ENCODE data around the gene LINS1. TPM values are rescaled to one million over a fixed set of nuclear protein-coding genes. Genes with fewer than 3 reads are reported as not detected.

Gene LINS1
- total RNA-seq, 1 donor from 2014 or later, result 18.8 TPM

GRCh38 chr15:100570735-100571313 is 31.2 kb downstream of the LINS1 start:
- H3K36me3 ChIP-seq, result peaks cover 42% of the 10 kb centered on the region
- ATAC-seq, result no peak
- no peak overlapping the region for H3K27ac ChIP-seq
- no peaks in the 10 kb centered on the region for H3K4me1 ChIP-seq
- no peaks in the 10 kb centered on the region for H3K27me3 ChIP-seq (ENCODE audit: low read depth)
- TF ChIP-seq CTCF (IDR thresholded peaks at IDR 0.05), result no peak
- H3K9me3 ChIP-seq, result no peaks in the 10 kb centered on the region
- no peak for DNase-seq
- no peak overlapping the region for H3K4me3 ChIP-seq
- intact Hi-C loops (cut with DNase I), result no loop called here

- DNase-seq (no peak), ATAC-seq (no peak)
- no peaks in the 10 kb centered on the region for H3K27me3 ChIP-seq (ENCODE audit: low read depth)
- no peak overlapping the region for H3K27ac ChIP-seq
- intact Hi-C loops (cut with DNase I), result no loop called here
- no peaks in the 10 kb centered on the region for H3K4me1 ChIP-seq
- TF ChIP-seq CTCF (IDR thresholded peaks at IDR 0.05), result no peak
- H3K9me3 ChIP-seq, result no peaks in the 10 kb centered on the region
- no peak overlapping the region for H3K4me3 ChIP-seq
- peaks cover 42% of the 10 kb centered on the region for H3K36me3 ChIP-seq
These were observed 31.7 kb downstream of the LINS1 start for GRCh38 chr15:100570275-100570674.

- no peaks in the 10 kb centered on the region for H3K9me3 ChIP-seq
- H3K27ac ChIP-seq, result no peak overlapping the region
- intact Hi-C loops (cut with DNase I), result no loop called here
- no peaks in the 10 kb centered on the region for H3K27me3 ChIP-seq (ENCODE audit: low read depth)
- no peak overlapping the region for H3K4me3 ChIP-seq
- ATAC-seq, result no peak
- TF ChIP-seq CTCF (IDR thresholded peaks at IDR 0.05), result no peak
- H3K36me3 ChIP-seq, result peaks cover 35% of the 10 kb centered on the region
- DNase-seq, result no peak
- no peaks in the 10 kb centered on the region for H3K4me1 ChIP-seq
These were observed 32.6 kb downstream of the LINS1 start for GRCh38 chr15:100569391-100569790.

GRCh38 chr15:100566850-100567628 is 34.9 kb downstream of the LINS1 start:
- no peaks in the 10 kb centered on the region for H3K4me1 ChIP-seq
- intact Hi-C loops (cut with DNase I), result no loop called here
- ATAC-seq, result no peak
- H3K27me3 ChIP-seq (ENCODE audit: low read depth), result no peaks in the 10 kb centered on the region
- peaks cover 20% of the 10 kb centered on the region for H3K36me3 ChIP-seq
- H3K27ac ChIP-seq, result no peak overlapping the region
- no peaks in the 10 kb centered on the region for H3K9me3 ChIP-seq
- no peak overlapping the region for H3K4me3 ChIP-seq
- no peak for DNase-seq
- TF ChIP-seq CTCF (IDR thresholded peaks at IDR 0.05), result no peak

GRCh38 chr15:100565591-100565990 is 36.4 kb downstream of the LINS1 start:
- Histone ChIP-seq H3K36me3 (peaks cover 13% of the 10 kb centered on the region), H3K27ac (no peak overlapping the region), H3K4me1 (no peaks in the 10 kb centered on the region), H3K4me3 (no peak overlapping the region), H3K27me3 (ENCODE audit: low read depth) (no peaks in the 10 kb centered on the region), H3K9me3 (no peaks in the 10 kb centered on the region)
- ATAC-seq, result peak in 1 of 2 donors; percentile 74
- DNase-seq, result no peak
- intact Hi-C loops (cut with DNase I), result no loop called here
- TF ChIP-seq CTCF (IDR thresholded peaks at IDR 0.05), result no peak

Data from lower lobe of right lung (tissue), 2 donors.